Activated T-cell treated with anti-CD3 and anti-CD28 coated beads for 1 hour (primary cell): ENCODE data around the gene BRSK1.
"Not testable (repeated sequence)": the region's sequence is repeated elsewhere in the genome, so short reads cannot be mapped to it uniquely, and the experiment has no call there.

Experiments
- DNase-seq: peaks from one replicate; pipeline ENCODE4 v3.0.0-alpha.2; 2020; ENCODE audit warnings: low read depth

Gene BRSK1

GRCh38 chr19:55329791-55330190 lies 46.0 kb downstream of the BRSK1 start:
- not testable (repeated sequence) for DNase-seq

GRCh38 chr19:55333870-55334269 lies 50.1 kb downstream of the BRSK1 start:
- DNase-seq: no peak

DNA sequence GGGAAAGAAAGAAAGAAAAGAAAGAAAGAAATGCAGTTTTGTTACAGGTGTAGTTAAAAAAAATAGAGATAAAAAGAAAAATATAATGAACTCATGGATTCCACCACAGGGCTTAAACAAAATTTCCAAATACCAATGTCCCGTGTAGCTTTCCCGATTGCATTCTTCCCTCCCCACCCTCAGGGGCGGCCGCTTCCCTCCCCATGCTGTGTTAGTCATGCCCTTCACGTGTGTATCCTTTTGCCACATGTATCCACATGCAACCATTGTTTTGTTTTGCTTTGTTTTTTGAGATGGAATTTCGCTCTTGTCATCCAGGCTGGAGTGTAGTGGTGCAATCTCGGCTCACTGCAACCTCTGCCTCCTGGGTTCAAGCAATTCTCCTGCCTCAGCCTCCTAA lies 52.3 kb downstream of the BRSK1 start:
- DNase-seq: no peak

GRCh38 chr19:55339105-55339888 lies 55.5 kb downstream of the BRSK1 start, which contains the start of gene KMT5C:
TSS of gene KMT5C (plus strand) at chr19:55339876. CDS start at chr19:55341937, 2,061 bp downstream.
- peak; percentile 100 for DNase-seq

- no peak for DNase-seq
These were observed 56.3 kb downstream of the BRSK1 start for GRCh38 chr19:55339889-55340783.

DNA sequence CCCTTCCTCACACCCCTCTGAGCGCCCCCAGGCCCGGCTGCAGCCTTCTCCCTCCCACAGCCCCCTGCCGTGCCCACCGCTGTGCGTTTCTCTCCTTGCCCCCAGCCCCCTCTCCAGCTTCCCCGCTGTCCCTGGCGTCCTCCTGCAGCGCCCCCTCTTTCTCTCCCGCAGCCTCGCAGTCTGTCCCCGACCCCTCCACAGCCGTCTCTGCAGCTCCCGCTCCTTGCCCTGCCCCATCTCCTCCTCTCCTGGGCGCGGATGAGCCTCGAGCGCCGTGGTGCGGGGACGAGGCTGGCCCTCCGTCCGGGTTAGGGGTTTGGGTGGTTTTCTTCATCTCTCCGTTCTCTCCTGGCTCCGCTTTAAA lies 57.0 kb downstream of the BRSK1 start:
- no peak for DNase-seq

- DNase-seq: no peak
These were observed 57.4 kb downstream of the BRSK1 start for GRCh38 chr19:55341171-55341588.

GRCh38 chr19:55341595-55342531 lies 58.1 kb downstream of the BRSK1 start:
- DNase-seq: no peak

DNA sequence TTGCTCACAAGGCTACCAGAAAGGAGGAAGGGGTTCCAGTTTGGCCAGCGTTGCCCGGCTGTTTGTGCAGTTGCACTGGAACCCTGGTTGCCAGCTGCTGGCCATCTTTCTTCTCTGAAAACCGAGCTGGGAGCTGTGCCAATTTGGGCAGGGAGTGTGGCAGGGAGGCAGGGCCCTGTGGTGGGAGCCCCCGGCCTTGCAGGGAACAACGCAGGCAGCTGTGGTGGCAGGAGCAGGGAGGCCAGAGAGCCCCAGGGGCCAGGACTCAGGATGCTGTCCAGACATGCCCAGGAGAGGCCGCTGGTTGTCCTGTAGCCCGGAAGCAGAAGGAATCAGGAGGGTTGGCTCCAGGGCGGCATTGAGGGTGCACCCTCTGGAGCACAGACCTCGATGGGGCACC lies 60.6 kb downstream of the BRSK1 start:
- no peak for DNase-seq

DNA sequence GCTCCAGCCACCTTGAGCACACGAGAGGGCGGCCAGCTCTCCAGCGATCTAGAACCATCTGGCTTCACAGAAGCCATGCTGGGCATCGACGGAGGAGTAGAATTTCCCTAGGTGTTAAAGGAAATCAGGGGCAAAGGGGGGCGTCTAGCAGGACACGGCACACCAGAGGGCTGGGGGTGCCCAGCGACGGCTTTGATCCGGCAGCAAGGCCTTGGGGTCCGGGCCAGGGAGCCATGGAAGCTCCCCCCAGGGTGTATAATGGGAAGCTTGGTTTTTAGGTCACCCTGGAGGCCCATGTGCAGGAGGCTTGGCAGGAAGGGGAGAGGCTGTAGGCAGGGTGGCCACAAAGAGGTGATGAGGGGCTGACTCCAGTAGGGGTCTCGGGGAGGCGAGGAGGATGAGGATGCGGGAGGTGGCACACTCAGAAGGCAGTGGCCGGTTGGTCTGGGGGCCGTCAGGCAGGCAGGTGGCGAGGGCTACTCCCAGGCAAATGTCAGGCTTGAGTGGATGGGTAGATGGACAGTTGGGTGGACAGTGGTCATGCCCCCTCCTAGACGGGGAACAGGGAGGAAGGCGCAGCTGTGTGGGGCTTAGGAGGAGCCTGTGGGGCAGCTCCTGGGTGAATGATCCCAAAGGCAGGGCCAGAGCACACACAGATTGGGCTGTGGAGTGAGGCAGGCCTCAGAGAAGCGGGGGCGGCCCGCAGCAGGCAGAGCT lies 61.5 kb downstream of the BRSK1 start:
- DNase-seq: no peak

DNA sequence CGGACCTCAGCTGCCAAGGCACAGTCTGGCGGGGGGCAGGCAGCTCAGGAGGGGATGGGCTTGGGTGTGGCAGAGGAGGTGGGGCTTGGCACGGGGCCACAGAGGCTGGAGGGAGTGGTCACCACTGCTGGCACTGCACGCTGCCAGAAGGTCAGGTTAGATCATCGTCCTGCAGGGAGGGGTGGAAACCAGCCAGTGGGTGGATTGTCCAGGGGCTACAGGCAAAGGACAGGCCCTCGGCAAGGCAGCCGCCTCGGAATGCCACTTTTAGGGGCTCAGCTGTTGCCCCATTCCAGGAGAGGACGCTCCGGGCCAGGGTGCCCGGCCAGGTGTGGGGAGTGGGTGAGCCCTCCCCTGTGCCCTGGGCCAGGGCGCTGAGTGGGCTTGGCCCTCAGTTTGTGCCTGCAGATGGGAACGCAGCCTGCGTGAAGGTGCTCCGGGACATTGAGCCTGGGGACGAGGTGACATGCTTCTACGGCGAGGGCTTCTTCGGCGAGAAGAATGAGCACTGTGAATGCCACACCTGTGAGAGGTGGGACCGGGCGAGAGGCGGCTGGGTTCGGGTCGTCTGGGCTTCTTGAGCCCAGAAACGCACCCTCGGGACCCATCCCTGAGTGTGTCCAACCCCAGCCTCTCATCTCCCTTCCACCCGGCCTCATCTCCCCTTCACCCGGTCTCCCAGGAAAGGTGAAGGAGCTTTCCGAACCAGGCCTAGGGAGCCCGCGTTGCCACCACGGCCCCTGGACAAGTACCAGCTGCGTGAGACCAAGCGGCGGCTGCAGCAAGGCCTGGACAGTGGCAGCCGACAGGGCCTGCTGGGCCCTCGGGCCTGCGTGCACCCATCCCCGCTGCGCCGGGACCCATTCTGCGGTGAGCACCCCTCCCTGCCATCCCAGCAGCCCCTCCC lies 62.3 kb downstream of the BRSK1 start:
- no peak for DNase-seq

- DNase-seq: no peak
These were observed 63.1 kb downstream of the BRSK1 start for GRCh38 chr19:55346725-55347441.

DNA sequence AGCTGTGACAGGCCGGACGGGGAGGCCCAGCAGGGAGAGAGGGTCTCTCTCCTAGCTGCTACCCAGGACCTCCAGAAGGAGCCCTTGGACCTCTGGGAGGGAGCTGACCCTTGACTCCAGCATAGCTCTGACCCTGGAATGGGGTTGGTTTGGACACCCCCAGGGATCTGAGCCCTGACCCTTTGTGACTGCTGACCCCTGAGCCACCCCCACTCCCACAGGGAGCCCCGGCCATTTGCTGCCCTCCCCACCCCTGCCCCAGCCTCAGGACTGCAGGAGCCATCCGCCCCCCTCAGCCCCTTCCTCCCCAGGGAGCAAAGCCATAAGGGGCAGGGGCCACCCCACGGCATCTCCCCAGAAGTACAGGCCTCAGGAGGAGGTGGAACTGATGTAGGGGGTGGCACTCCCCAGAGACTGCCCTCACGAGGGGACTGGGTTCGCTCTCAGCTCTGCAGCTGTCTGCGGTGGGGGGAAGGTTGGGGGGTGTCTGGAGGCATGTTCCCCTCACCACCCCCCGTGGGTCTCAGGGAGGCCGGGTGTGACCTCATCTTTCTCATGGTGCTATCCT lies 63.7 kb downstream of the BRSK1 start:
- no peak for DNase-seq

DNA sequence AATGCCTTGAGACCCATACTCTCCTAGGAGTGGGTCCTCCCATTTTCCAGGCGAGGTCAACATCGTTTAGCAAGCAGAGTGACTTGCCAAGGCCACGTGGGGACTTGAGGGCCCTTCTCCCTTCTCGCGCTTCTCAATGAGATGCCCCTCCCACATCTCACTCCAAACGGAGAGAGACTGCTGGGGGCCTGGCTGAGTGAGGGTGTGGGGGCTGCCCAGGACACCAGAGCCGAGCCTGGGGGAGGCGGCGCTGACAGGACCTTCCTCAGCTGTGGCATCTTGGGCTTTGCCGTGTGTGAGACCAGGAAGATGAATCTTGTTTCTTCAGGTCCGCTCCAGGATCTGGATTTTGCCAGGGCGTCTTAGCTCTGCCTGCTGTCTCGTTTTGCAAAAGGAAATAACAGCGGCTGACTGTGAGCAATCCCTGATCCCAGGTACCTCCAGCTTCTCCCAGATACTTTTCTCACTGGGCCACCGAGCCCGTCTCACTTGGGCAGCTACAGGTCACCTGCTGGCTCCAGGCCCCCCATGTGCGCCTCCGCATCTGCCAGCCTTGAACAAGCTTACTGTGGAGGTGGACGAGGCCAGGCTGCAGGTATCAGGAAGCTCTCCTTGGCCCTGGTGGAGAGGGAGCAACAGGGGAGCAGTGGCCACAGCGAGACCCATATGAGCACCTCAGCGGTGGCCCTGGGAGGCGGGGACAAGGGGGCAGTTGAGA lies 64.7 kb downstream of the BRSK1 start:
- no peak for DNase-seq

DNA sequence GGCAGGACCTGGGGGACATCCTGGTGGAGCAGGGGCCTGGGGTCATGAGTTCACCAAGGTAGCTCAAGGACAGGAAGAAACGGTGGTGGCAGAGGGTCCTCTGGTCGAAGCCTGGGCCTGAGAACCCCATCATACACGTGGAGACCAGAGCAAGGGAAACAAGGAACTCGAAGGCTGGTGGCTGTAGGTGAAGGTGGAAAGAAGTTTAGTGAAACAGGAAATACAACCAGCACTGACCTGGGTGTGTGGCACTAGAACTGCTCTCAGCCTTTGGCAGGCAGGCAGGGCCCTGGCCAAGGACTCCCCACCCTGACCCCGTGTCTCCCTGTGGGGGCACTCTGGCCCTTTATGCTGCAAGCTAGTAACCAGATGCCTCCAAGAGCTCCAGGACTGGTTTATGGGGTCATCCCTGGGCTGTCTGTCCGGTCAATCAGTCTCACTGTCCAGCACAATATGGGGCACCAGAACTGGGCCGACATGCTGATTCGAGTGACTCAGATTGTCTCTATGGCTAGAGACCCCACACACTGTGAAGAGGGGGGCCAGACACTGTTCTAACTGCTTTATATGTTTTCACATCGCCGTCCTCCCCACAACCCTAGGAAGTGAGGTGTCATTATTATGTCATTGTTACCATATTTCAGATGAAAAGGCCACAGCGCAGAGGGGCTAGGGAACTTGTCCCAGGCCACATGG lies 67.0 kb downstream of the BRSK1 start:
- no peak for DNase-seq

- DNase-seq: no peak
These were observed 68.2 kb downstream of the BRSK1 start for GRCh38 chr19:55352040-55352439.

- no peak for DNase-seq
These were observed 68.8 kb downstream of the BRSK1 start for GRCh38 chr19:55352549-55353145.
